ENCODE measurements around the gene NRIP2.
A peak's percentile ranks its signal among the peaks of the same experiment; 100 is the strongest.
"Not testable (repeated sequence)": the region's sequence is repeated elsewhere in the genome, so short reads cannot be mapped to it uniquely, and the experiment has no call there.

Gene NRIP2

GRCh38 chr12:2834581-2835491, at the start of gene NRIP2:
Gene NRIP2 (minus strand): TSS chr12:2835035. CDS start chr12:2834983, 52 bp downstream.
- no peak for DNase-seq

DNA sequence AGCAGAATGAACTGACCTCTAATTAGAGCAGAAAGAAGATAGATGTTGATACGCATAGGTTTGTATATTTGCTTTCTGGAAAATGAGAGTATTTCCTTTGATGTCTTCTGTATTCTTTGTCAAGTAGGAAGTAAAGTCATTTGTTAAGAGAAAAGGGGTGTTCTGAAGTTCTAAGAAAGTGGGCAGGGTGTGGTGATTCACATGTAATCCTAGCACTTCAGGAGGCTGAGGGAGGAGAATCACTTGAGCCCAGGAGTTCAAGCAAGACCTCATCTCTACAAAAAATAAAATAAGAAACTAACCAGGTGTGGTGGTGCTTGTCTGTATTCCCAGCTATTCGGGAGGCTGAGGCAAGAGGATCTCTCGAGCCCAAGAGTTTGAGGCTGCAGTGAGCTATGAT, 45.0 kb upstream of the NRIP2 start:
- no peak for DNase-seq

- DNase-seq = no peak
Measured at GRCh38 chr12:2877953-2878732, 43.3 kb upstream of the NRIP2 start.

GRCh38 chr12:2877047-2877952, 42.5 kb upstream of the NRIP2 start, which contains the start of the genes FOXM1 and RHNO1:
Gene FOXM1 (minus strand): TSS chr12:2877174. CDS start chr12:2874478, 2,696 bp downstream.
Gene RHNO1 (plus strand): TSS chr12:2877223. CDS start chr12:2885367, 8,144 bp downstream.
- DNase-seq = peak; percentile 71

DNA sequence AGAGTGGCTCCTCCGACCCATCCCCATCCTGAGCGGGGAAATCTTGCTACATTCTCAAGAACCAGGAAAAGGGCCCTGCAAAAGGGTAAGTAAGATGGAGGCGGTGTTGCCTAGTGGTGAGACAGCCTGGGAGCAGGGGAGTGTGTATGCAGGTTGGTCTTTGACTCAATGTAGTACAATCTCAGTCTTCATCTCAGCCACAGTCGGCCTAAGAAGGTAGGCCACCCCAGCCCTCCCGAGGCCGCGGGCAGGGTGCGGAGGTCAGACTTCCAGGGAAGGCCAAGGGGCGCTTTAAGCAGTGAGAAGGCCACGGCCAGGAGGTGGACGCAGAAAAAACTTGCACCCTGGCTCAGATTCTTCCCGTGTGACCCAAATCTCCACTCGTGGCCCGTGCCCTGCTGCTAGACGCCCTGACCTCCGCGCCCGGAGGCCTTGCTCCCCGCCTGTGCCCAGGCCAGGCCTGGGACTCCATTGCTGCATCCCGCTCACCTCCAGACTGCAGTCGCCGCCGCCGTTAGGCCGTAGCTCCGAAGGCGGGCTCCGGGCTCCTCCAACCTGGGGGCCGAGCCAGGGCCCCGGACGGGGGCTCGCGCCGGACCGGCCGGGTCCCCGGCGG, 41.7 kb upstream of the NRIP2 start:
- DNase-seq = no peak

GRCh38 chr12:2868986-2869632, 34.3 kb upstream of the NRIP2 start:
- not testable (repeated sequence) for DNase-seq

DNA sequence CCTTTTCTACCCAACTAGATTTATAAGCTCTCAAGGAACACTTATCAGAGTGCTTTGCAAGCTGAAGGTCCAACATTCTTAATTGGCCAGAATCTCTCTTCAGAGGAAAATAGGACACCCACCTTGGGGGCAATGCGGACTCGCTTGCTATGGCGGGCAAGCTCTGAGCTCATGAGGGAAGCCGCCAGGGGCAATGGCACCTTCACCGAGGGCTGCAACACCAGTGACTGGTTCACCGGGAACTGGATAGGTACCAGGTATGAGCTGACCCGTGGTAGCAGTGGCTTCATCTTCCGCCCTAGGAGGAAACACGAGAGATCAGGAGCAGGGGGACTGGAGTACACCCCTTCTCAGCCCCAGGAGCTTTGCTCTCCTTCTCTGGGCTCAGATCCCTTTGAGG, 29.4 kb upstream of the NRIP2 start:
- no peak for DNase-seq

- DNase-seq = not testable (repeated sequence)
Measured at GRCh38 chr12:2863402-2863801, 28.6 kb upstream of the NRIP2 start.

- DNase-seq = no peak
Measured at GRCh38 chr12:2862876-2863275, 28.0 kb upstream of the NRIP2 start.

DNA sequence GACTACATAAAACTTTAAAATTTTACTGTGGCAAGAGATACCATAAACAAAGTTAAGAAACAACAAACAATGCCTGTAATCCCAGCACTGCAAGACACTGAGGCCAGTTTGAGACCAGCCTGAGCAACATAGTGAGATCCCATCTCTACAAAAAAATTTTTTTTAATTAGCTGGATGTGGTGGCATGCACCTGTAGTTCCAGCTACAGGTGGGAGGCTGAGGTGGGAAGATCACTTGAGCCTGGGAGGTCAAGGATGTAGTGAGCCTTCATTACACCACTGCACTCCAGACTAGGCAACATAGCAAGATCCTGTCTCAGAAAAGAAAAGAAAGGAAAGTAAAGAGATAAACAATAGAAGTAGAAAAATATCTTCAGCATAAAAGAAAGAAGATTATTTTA, 25.3 kb upstream of the NRIP2 start:
- DNase-seq = no peak

- no peak for DNase-seq
Measured at GRCh38 chr12:2858944-2859421, 24.1 kb upstream of the NRIP2 start.

DNA sequence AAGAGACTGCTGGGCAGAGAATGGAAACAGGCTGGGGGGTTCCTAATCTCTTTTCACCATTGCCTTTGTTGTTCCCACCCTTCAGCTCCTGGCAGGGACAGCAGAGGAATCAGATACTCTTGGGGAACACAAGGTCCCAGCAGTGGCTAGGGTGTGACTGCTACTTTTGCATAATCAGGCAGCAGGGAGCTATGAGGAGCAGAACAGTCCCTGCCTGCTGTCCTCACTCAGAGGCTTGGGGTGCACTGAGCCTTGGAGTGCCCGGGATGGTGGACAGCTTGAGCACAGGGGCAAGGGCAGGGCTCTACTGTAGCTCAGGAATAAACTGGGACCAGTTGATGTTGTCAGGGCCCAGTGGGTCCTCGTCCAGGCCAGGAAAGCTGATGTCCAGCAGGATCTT, 23.5 kb upstream of the NRIP2 start:
- DNase-seq = no peak

- no peak for DNase-seq
Measured at GRCh38 chr12:2857576-2857975, 22.7 kb upstream of the NRIP2 start.

- DNase-seq = no peak
Measured at GRCh38 chr12:2857021-2857431, 22.2 kb upstream of the NRIP2 start, which contains the start of gene TEX52. Gene TEX52 (minus strand): TSS chr12:2857039. CDS start chr12:2857026, 13 bp downstream.

DNA sequence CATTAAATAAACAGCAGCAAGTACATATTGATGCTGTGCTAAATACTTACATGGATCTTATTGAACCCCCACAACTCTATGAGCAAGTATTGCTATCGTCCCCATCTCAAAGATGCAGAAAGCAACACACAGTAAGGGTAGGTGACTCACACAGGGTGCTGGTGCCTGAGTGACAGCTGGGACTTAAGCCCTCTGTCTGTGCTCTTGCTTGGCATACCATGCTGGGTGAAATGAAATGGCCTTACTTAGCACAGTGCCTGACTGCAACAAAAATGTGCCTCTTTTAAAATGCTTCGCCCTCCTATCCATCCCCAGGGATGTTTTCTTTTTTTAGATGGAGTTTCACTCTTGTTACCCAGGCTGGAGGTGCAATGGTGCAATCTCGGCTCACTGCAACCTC, 21.2 kb upstream of the NRIP2 start:
- no peak for DNase-seq

DNA sequence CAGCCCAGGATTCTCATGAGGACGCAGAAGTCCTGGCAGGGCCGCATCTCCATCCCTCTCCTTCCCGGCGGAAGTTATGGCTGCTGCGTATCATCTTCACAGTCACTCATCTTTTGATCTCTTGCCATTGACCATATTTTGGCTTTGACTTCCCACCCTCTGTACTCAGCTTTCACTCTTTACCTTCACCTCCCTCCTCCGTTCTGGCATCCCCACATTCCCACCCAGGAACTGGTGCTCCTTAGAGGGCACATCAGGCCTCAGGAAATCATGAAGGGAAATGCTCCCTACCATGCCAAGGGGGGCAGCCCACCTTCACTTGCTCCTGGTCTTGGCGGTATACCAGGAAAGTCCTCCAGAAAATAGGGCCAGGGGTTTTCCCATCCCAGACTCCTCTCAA, 20.7 kb upstream of the NRIP2 start:
- DNase-seq = no peak

DNA sequence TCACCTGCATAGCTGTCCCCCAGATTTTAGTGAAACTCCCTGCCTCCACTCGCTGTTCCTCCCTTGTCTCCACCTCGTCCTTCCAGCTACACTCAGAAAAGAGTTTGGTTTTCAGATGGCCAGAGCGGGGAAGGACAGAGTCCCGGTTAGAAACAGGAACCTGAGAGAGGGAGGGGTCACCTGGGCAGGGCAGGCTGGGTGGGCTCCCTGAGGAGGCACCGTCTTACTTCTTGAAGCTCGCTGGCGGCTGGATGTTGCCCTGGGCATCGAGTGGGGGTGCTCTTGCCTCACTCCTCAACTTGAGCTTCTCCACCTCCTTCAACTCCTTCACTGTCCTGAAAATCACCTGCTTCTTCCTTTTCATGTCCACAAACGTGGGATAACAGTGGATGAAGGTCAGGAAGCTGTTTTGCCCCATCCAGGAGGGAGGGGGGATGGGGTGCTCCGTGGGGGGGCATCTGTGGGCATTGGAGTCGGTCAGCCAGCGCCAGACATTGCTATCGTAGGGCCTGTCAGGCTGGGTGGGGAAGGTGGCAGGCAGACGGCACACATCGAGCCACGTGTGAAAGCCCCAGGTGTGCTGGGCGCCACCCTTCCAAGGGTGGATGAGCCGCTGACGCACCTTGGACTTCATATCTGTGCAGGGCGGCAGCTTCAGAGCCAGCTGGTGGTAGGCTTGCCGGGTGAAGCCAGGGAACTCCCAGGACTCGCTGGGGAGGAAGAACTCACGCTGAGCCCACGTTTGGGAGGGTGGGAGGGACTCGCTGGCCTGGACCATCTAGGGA, 20.0 kb upstream of the NRIP2 start:
- no peak for DNase-seq

DNA sequence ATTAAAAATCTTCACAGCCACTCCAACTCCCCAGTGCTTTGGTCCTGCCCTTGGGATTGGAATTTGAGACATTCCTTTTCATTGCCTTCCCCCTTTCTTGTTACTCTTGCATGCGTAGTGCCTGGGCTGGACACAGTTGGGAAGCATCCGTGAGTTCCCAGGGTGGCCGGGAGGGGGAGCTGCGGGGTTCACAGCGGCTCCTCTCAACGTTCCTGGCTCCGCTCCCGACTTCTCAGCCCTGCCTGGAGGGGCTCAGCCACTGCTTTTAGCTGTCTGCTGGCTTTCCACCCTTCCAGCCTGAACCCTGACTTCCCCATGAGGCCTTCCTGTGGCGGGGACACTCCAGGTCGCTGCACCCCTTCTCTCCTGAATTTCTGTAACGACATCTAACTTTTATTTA, 18.8 kb upstream of the NRIP2 start:
- DNase-seq = peak; percentile 41

GRCh38 chr12:2851931-2852330, 17.1 kb upstream of the NRIP2 start:
- no peak for DNase-seq

GRCh38 chr12:2845280-2845679, 10.4 kb upstream of the NRIP2 start:
- no peak for DNase-seq

DNA sequence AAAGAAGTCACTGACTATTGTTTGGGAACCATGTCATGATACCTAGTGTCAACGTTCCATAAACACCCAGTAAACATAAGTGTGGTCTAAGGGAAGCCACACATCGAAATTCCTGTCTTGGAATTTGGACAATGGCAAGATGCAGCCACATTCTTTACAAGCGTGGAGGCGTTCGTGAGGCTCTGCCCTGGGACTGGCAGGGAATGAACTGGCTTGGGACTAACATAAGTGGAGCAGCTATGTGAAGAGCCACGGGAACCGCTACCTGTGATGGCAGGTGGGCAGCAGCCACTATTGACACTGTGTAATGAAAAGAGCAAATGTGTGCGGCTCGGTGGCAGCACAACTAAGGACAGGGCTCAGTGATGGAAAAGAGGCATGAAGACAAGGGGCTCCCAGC, 10.0 kb upstream of the NRIP2 start:
- no peak for DNase-seq
